HEK293 (cell line): ENCODE results near the gene STN1.

Source experiments
- CTCF ChIP-seq: fragments of 450-650 bp; formaldehyde crosslinking; IDR thresholded peaks from 2 replicates; pipeline ENCODE4 v1.5.1; 2016; ENCODE audit warnings: missing biosample characterization, missing genetic modification characterization
- TF ChIP-seq, protein P1 (sequence below): fragments of 450-650 bp; formaldehyde crosslinking; IDR thresholded peaks from 2 replicates; pipeline ENCODE4 v1.5.1; 2016; ENCODE audit warnings: missing biosample characterization, missing genetic modification characterization
- TF ChIP-seq, protein P2 (sequence below): fragments of 450-650 bp; formaldehyde crosslinking; conservative IDR thresholded peaks from 2 replicates; pipeline ENCODE4 v1.5.1; 2016; ENCODE audit warnings: low read depth, missing biosample characterization, missing genetic modification characterization
- TF ChIP-seq, protein P3 (sequence below): fragments of 450-650 bp; formaldehyde crosslinking; IDR thresholded peaks from 2 replicates; pipeline ENCODE4 v1.5.1; 2016; ENCODE audit warnings: missing biosample characterization, missing genetic modification characterization

GRCh38 chr10:103889121-103889720 lies 28.8 kb downstream of the STN1 start:
- TF ChIP-seq, protein P1, sequence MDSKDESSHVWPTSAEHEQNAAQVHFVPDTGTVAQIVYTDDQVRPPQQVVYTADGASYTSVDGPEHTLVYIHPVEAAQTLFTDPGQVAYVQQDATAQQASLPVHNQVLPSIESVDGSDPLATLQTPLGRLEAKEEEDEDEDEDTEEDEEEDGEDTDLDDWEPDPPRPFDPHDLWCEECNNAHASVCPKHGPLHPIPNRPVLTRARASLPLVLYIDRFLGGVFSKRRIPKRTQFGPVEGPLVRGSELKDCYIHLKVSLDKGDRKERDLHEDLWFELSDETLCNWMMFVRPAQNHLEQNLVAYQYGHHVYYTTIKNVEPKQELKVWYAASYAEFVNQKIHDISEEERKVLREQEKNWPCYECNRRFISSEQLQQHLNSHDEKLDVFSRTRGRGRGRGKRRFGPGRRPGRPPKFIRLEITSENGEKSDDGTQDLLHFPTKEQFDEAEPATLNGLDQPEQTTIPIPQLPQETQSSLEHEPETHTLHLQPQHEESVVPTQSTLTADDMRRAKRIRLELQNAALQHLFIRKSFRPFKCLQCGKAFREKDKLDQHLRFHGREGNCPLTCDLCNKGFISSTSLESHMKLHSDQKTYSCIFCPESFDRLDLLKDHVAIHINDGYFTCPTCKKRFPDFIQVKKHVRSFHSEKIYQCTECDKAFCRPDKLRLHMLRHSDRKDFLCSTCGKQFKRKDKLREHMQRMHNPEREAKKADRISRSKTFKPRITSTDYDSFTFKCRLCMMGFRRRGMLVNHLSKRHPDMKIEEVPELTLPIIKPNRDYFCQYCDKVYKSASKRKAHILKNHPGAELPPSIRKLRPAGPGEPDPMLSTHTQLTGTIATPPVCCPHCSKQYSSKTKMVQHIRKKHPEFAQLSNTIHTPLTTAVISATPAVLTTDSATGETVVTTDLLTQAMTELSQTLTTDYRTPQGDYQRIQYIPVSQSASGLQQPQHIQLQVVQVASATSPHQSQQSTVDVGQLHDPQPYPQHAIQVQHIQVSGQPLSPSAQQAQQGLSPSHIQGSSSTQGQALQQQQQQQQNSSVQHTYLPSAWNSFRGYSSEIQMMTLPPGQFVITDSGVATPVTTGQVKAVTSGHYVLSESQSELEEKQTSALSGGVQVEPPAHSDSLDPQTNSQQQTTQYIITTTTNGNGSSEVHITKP (tag by site-specific recombination) = no peak
- TF ChIP-seq, protein P2, sequence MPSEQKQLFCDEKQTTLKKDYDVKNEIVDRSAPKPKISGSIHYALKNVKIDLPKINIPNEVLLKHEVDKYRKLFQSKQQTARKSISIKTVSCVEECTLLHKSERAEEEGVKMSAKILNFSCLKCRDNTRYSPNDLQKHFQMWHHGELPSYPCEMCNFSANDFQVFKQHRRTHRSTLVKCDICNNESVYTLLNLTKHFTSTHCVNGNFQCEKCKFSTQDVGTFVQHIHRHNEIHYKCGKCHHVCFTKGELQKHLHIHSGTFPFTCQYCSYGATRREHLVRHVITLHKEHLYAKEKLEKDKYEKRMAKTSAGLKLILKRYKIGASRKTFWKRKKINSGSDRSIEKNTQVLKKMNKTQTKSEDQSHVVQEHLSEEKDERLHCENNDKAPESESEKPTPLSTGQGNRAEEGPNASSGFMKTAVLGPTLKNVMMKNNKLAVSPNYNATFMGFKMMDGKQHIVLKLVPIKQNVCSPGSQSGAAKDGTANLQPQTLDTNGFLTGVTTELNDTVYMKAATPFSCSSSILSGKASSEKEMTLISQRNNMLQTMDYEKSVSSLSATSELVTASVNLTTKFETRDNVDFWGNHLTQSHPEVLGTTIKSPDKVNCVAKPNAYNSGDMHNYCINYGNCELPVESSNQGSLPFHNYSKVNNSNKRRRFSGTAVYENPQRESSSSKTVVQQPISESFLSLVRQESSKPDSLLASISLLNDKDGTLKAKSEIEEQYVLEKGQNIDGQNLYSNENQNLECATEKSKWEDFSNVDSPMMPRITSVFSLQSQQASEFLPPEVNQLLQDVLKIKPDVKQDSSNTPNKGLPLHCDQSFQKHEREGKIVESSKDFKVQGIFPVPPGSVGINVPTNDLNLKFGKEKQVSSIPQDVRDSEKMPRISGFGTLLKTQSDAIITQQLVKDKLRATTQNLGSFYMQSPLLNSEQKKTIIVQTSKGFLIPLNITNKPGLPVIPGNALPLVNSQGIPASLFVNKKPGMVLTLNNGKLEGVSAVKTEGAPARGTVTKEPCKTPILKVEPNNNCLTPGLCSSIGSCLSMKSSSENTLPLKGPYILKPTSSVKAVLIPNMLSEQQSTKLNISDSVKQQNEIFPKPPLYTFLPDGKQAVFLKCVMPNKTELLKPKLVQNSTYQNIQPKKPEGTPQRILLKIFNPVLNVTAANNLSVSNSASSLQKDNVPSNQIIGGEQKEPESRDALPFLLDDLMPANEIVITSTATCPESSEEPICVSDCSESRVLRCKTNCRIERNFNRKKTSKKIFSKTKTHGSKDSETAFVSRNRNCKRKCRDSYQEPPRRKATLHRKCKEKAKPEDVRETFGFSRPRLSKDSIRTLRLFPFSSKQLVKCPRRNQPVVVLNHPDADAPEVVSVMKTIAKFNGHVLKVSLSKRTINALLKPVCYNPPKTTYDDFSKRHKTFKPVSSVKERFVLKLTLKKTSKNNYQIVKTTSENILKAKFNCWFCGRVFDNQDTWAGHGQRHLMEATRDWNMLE (tag by site-specific recombination) = no peak
- TF ChIP-seq, protein P3, sequence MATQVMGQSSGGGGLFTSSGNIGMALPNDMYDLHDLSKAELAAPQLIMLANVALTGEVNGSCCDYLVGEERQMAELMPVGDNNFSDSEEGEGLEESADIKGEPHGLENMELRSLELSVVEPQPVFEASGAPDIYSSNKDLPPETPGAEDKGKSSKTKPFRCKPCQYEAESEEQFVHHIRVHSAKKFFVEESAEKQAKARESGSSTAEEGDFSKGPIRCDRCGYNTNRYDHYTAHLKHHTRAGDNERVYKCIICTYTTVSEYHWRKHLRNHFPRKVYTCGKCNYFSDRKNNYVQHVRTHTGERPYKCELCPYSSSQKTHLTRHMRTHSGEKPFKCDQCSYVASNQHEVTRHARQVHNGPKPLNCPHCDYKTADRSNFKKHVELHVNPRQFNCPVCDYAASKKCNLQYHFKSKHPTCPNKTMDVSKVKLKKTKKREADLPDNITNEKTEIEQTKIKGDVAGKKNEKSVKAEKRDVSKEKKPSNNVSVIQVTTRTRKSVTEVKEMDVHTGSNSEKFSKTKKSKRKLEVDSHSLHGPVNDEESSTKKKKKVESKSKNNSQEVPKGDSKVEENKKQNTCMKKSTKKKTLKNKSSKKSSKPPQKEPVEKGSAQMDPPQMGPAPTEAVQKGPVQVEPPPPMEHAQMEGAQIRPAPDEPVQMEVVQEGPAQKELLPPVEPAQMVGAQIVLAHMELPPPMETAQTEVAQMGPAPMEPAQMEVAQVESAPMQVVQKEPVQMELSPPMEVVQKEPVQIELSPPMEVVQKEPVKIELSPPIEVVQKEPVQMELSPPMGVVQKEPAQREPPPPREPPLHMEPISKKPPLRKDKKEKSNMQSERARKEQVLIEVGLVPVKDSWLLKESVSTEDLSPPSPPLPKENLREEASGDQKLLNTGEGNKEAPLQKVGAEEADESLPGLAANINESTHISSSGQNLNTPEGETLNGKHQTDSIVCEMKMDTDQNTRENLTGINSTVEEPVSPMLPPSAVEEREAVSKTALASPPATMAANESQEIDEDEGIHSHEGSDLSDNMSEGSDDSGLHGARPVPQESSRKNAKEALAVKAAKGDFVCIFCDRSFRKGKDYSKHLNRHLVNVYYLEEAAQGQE = no peak
- TF ChIP-seq CTCF (tag by site-specific recombination) = no peak
